T-helper 9 cell (primary cell): Measurements from ENCODE around the gene NT5DC4.
A peak's percentile ranks its signal among the peaks of the same experiment; 100 is the strongest.
"Not testable (repeated sequence)": the region's sequence is repeated elsewhere in the genome, so short reads cannot be mapped to it uniquely, and the experiment has no call there.

Experiments
- DNase-seq: peaks from one replicate; pipeline ENCODE4 v3.0.0-alpha.2; 2020

NT5DC4 gene

GRCh38 chr2:112701052-112701451 is 19.8 kb upstream of the NT5DC4 start:
- DNase-seq, result no peak

DNA sequence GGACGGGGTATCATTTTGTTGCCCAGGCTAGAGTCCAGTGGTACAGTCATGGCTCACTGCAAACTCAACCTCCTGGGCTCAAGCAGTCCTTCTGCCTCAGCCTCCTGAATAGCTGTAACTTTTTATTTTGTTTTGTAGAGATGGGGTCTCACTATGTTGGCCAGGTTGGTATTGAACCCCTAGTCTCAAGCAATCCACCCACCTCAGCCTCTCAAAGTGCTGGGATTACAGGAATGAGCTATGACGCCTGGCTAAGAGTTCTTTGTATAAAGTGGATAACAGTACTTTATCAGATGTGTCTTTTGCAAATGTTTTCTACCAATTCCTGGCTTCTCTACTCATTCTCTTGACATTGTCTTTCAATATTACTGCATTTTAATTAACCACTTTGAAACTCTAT is 17.1 kb upstream of the NT5DC4 start:
- DNase-seq, result no peak

DNA sequence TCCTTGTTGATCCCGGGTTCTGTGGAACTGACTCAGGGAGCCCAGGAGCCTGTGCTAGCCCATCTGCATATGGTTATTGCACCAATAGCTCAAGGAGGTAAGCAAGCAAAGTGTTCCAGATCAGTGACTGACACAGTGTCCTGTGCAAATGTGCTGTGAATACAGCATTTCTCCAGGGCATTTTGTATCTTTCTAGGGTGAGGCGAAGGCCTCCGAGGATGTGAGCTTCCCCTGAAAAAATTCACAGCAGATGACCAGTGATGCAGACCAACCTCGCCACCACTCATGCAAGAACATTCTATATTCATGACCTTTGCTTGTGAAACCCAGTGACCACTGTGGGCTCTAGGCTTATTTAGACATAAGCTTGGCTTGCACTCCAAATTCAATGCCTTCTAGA is 15.2 kb upstream of the NT5DC4 start:
- DNase-seq, result no peak

DNA sequence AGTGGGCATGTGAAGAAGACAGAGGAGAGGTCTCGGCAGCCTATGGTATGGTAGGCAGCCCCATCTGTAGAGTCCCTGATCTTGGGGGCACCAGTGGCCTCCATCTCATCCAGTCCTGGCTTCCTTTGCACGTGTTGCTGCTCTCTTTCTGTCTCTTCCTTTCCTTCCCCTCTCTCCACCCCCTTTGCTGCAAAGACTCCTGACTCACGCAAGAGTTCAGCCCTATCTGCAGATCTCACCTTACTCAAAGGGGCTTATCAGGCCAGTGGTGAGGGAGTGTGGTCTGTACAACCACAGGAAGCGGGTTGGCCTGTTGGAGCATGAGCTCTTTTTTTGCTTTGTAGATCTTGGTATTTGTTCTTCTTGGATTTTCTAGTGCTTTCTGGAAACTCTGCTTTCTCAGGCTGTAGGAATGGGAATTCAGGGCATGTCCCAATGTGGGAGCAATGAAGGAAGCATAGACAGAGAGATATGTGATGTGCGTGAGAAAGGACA is 14.6 kb upstream of the NT5DC4 start:
- DNase-seq, result peak; percentile 21

- not testable (repeated sequence) for DNase-seq
Measured at GRCh38 chr2:112706947-112707346, 13.9 kb upstream of the NT5DC4 start.

DNA sequence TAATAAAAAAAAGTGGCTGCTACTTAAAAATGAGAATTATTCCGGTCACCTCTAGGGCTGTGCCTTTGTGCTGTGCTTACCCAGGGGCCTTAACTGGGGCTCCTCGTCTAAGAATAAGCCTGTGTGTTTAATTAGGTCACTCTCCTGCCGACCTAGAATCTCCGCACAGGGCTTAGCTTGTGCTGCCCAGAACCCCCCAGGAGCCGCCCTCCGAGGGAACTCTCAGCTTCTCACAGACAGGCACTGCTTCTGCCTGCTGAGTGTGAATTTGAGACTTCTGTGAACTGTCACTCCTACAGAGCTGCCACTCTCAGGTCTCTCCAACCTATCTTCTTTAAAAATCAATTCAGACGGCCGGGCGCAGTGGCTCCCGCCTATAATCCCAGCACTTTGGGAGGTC is 11.9 kb upstream of the NT5DC4 start:
- no peak for DNase-seq

GRCh38 chr2:112709703-112710102 is 11.1 kb upstream of the NT5DC4 start:
- no peak for DNase-seq

DNA sequence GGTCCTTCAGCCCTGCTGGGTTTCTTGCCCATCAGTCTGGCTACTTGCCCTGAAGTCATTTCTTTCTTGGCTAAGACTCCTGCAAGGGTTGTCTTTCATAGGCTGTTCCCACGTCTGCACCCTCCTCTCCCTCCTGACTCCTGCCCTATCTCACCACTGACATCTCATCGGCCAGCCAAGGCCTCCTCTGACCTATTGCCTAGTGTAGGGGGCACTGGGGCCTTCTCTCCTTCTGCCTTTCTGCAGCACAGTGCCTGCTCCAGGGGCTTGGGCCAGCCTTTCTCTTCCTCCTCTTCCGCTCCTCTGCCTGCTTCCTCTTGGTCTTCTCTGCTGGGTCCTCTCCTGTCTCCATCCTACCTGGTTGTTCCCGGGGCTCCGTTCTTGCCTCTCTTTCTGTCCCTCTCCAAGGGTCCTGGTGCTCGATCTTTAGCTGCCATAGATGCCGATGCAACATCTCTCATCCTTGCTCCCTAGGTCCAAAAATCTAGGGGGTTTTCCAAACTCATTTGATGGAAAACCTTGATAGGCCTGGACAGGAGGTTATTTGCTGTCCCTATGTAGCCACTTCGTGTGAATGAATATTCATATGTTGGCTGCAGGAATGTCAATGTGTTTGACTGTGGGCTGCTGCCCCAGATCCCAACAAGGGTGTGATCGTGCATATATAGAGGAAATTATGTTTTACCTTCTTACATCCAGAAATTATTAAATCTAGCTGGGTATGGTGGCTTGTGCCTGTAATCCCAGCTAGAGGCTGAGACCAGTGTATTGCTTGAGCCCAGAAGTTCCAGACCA is 9.7 kb upstream of the NT5DC4 start:
- no peak for DNase-seq

GRCh38 chr2:112712465-112712864 is 8.4 kb upstream of the NT5DC4 start:
- DNase-seq, result no peak

GRCh38 chr2:112712903-112713584 is 7.8 kb upstream of the NT5DC4 start:
- DNase-seq, result no peak

DNA sequence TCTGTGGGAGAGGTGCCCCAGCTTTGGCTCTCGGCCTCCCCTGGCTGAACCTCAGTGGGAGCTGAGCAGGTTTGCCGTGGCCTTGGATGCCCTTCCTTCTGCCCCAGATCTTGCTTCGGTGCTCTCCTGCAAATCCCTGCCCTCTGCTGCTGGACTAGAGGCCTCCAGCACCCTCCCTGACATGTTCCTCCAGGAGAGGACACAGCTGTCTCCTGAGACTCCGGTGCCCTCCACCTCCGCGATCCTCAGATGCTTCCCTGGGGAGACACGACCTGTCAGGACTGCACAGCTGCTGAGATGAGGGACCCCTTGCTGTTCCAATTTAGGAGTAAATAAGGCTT is 7.3 kb upstream of the NT5DC4 start:
- no peak for DNase-seq

GRCh38 chr2:112713926-112714325 is 6.9 kb upstream of the NT5DC4 start:
- DNase-seq, result no peak

DNA sequence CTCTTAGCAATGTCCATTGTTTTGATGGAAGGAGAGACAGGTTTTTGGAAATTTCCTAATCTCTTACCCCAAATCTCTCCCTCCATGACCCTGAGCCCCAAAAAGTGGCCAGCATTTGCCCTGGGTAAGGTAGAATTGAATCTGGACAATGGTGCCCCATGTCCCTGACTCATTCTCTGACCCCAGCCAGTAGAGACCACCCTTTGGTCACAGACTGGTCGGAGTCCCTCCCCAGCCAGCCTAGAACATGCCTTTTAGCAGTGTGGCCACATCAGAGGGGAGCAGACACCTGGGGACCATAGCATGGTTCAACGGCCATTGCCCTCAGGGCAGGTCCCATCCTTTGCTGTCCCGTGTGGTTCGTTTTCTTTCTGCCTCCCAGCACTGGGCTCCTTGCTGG is 6.5 kb upstream of the NT5DC4 start:
- no peak for DNase-seq

DNA sequence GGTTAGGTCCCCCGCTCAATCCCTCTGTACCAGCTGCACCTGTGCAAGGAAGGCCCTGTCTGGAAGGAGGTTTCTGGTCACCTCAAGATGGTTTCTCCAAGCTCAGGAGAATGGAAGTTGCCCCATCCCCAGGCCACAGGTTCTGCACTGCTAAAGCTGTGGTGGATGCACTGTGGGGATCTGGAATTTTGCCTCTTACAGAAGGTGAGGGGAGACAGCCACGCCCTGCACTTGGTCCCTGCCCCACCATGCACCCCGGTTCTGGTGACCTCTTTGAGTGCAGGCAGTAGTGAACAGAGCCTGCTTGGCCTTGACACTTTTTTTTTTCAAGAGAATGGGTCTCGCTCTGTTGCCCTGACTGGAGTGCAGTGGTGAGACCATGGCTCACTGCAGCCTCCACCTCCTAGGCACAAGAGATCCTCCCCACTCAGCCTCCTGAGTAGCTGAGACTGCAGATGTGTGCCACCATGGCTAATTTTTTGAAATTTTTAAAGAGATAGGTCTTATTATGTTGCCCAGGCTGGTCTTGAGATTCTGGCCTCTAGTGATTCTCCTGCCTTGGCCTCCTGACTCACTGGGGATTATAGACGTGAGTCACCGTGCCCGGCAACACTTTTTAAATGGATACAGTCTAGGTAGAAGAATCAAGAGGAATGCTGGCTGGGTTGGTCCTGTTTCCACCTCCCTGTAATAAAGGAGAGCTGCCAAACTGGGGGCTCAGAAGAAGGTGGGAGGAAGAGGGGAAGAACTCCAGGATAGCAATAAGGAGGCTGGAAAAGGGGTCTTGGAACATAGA is 5.8 kb upstream of the NT5DC4 start:
- DNase-seq, result no peak

DNA sequence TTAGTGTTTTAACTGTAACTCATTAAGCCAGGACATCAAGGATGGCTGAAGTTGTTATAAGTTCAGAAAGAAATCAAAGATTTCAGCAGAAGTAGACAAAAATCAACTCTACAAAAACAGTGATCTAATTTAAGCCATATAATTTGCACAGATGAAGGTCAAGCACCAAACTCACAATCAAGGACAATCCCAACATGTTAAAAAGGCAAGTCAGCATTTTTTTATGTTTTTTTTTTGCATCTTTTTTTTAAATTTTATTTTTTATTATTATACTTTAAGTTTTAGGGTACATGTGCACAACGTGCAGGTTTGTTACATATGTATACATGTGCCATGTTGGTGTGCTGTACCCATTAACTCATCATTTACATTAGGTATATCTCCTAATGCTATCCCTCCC is 4.7 kb upstream of the NT5DC4 start:
- DNase-seq, result not testable (repeated sequence)

- DNase-seq, result not testable (repeated sequence)
Measured at GRCh38 chr2:112716826-112717352, 3.9 kb upstream of the NT5DC4 start.

DNA sequence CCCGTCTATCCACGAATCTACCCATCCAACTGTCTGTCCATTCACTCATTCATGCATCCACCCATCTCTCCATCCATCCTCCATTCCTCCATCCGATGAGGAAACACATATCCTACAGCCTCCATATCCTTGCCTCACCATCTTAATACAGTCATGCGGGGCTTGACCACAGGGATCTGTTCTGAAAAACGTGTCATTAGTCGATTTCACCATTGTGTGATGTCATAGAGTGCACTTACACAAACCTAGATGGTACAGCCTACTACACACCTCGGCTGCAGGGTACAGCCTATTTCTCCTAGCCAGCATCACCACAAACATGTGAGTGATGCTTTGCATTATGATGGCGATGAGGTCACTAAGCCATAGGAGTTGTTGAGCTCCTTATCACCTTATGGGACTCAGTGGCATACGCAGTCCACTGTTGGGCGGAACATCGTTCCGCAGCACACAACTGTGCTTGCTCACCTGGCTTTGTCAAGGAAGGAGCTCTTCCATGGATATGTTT is 1.9 kb upstream of the NT5DC4 start:
- no peak for DNase-seq

- DNase-seq, result no peak
Measured at GRCh38 chr2:112721819-112722522, 1.2 kb downstream of the NT5DC4 start.

GRCh38 chr2:112722816-112723546 is 2.2 kb downstream of the NT5DC4 start:
- no peak for DNase-seq

- DNase-seq, result no peak
Measured at GRCh38 chr2:112723547-112723940, 2.7 kb downstream of the NT5DC4 start.

DNA sequence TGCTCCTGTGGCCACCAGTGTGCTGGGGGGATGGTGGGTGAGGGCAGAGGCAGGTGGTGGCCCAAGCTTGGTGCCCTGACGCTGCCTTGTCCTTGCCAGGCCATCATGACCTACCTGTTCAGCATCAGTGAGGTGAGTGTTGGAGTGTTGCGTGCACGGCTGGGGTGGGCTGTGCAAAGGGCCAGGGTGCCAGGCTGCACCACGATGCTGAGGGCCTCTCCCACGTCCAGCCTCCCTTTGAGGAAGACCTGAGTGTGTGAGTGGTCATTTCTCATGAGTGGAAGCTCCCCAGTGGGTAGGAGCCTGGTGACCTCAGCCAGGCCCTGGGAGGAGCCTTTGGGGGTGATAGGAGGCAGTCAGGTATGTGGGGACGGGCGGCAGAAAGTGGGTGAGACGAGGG is 3.2 kb downstream of the NT5DC4 start:
- no peak for DNase-seq
